Kidney capillary endothelial cell (primary cell): ENCODE measurements around the gene SLC25A39.
"Not testable (repeated sequence)": the region's sequence is repeated elsewhere in the genome, so short reads cannot be mapped to it uniquely, and the experiment has no call there.

Experiments
- DNase-seq: peaks from one replicate; pipeline ENCODE4 v3.0.0-alpha.2; 2018; ENCODE audit warnings: low spot score

SLC25A39 gene

DNA sequence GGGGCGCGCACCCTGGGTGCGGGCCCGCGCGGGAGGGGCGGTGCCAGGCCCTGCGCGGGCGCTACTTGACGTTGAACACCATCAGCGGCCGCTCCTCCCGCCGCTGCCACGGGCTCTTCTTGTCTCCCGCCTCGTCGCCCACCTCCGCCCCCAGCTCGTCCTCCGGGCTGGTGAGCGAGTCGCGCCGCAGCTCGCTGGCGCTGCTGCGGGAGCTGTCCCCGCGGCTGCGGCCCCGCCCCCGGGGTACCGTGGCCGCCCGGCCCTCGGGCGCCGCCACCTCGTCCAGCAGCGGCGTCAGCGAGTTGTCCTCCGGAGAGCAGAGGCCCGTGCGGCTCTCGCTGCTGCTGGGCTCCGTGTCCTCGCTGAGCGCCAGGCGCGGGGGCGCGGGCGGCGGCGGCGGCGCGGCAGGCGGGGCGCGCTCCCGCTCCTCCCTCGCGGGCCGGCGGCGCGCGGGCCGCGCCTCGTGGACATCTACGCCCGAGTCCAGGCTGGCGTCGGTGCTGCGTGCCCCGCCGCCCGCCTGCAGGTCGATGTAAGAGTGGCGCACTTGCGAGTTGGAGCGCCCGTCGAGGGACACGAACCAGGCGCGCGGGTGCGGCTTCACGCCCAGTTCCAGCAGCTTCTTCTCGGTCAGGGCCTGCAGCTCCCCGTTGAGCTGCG lies 29.2 kb upstream of the SLC25A39 start:
- no peak for DNase-seq

DNA sequence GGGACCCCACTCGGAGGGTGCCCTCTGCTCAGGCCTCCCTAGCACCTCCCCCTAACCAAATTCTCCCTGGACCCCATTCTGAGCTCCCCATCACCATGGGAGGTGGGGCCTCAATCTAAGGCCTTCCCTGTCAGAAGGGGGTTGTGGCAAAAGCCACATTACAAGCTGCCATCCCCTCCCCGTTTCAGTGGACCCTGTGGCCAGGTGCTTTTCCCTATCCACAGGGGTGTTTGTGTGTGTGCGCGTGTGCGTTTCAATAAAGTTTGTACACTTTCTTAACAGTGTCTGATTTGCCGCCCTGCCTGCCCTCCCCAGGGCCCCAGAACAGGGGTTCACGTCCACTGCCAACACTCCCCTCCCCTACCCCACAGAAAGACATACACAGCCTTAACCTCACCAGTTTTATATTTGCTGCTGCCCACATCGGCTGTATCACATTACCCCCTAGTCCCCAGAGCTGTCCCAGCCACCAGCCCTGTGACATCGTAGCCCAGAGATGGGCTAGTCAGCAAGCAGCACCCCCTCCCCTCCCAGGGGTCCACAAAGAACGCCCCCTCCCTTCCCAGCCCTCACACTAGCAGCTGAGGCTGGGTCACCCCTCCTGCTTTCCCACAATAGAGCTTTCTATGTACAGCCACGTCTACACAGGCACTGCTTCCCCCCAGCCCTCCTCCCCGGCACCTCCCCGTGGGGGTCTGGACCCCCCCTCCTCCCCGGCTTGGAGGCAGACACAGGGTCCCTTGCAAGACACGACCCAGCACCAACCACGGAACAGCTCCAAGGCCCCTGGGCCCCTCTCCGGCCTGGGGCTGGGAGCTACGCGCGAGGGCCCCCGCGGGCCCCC lies 28.4 kb upstream of the SLC25A39 start:
- no peak for DNase-seq

DNA sequence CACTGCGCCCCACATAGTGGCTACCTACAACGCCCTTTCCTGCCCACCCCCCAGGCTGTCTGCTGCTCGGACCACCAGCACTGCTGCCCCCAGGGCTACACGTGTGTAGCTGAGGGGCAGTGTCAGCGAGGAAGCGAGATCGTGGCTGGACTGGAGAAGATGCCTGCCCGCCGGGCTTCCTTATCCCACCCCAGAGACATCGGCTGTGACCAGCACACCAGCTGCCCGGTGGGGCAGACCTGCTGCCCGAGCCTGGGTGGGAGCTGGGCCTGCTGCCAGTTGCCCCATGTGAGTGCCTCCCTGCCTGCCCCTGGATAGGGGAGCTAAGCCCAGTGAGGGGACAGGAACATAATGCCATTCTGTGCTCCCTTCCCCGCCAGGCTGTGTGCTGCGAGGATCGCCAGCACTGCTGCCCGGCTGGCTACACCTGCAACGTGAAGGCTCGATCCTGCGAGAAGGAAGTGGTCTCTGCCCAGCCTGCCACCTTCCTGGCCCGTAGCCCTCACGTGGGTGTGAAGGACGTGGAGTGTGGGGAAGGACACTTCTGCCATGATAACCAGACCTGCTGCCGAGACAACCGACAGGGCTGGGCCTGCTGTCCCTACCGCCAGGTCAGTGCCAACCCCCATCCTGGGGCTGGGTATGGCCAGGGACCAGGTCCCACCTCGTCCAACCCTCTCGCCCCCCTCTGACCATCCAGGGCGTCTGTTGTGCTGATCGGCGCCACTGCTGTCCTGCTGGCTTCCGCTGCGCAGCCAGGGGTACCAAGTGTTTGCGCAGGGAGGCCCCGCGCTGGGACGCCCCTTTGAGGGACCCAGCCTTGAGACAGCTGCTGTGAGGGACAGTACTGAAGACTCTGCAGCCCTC lies 27.6 kb upstream of the SLC25A39 start:
- no peak for DNase-seq

DNA sequence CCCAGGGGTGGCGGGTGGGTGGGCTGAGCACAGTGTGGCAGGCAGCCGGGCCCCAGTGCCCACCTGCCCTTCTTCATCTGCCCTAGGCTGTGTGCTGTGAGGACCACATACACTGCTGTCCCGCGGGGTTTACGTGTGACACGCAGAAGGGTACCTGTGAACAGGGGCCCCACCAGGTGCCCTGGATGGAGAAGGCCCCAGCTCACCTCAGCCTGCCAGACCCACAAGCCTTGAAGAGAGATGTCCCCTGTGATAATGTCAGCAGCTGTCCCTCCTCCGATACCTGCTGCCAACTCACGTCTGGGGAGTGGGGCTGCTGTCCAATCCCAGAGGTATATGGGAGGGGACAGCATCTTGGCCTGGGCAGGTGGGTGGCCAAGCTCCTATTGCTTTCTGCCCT lies 26.8 kb upstream of the SLC25A39 start:
- DNase-seq: no peak

DNA sequence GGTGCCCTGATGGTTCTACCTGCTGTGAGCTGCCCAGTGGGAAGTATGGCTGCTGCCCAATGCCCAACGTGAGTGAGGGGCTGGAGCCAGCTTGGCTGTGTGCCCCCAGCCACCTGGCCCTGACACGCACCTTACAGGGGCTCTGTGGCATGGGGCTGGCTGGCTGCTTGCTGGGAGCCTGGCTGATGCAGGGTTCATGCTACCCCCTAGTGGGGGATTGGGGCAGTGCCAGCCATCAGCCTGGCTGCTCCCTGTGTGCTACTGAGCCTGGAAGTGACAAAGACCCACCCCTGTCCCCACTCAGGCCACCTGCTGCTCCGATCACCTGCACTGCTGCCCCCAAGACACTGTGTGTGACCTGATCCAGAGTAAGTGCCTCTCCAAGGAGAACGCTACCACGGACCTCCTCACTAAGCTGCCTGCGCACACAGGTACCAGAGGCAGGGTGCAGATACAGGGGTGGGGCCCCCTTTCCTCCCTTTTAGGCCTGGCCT lies 26.2 kb upstream of the SLC25A39 start:
- DNase-seq: peak; percentile 55

DNA sequence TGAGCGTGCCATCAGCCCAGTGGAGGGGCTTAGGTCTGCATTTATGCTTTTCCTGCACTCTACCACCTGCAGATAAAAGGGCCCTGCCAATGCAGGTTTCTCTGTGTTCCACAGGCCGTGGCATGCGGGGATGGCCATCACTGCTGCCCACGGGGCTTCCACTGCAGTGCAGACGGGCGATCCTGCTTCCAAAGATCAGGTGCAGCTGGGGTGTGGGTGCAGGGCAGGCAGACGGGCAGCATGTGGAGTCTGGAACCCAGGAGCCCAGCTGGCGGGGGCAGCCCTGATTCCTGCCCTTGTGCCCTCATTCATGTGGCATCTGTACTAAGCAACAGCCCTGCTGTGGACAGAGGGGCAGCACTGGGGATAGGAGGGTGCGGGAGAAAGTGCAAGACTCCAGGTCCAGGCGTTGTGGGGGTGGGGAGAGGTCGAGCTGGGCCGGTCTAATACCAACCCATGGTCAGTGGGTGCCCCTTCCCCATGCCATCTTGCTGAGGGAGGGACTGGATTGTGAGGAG lies 25.0 kb upstream of the SLC25A39 start:
- DNase-seq: no peak

DNA sequence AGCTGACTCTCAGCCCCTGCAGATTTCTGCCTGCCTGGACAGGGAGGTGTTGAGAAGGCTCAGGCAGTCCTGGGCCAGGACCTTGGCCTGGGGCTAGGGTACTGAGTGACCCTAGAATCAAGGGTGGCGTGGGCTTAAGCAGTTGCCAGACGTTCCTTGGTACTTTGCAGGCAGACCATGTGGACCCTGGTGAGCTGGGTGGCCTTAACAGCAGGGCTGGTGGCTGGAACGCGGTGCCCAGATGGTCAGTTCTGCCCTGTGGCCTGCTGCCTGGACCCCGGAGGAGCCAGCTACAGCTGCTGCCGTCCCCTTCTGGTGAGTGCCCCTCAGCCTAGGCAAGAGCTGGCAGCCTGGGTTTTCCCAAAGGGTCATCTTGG lies 24.4 kb upstream of the SLC25A39 start:
- DNase-seq: no peak

DNA sequence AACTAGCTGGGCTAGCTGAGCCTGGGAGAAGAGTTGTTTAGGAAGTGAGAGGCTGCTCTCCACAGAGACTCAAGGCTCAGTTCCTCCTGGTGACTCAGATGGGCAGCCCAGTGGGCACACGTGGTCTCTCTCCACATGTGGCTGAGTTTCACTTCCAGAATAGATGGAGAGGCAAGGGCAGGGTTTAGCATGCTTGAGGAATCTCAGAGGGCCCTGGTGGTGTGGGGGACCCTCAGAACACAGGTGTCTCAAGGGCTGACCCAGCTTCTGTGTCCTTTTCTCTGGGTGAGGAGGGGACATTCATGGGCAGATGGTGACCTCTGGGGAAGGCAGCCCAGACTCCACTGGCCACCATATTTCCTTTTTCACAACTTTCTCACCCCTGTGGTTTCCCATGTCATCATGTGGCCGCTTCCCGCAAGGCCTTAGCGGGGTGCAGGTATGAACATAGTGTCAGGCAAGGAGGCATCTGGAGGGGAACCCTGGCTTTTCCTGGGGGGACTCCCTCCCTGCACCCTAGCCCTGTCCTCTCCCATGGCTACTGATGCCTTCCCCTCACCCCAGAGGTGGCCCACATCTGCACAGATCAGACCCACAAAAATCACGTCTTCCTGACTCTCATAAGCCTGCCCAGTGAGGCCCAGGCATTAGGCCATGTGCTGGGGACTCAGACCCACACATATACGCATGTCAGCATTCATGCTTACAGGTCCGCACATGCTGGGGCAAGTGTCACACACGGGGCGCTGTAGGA lies 23.8 kb upstream of the SLC25A39 start:
- DNase-seq: no peak

DNA sequence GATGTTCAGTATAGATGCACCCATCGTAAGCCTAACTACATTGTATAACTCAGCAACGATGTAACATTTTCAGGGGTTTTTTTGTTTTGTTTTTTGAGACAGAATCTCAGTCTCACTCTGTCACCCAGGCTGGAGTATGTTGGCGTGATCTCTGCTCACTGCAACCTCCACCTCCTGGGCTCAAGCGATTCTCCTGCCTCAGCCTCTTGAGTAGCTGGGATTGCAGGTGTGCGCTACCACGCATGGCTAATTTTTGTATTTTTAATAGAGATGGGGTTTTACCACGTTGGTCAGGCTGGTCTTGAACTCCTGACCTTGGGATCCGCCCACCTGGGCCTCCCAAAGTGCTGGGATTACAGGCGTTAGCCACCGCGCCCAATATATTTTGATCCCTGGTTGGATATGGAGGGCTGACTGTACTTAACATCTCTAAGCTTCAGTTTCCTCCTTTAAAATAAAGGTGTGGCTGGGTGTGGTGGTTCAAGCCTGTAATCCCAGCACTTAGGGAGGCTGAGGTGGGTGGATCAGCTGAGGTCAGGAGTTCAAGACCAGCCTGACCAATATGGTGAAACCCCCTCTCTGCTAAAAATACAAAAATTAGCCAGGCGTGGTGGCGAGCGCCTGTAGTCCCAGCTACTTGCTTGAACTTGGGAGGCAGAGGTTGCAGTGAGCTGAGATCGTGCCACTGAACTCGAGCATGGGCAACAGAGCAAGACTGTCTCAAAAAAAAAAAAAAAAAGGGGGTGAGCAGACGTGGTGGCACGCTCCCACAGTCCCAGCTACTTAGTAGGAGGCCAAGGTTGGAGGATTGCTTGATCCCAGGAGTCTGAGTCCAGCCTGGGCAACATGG lies 22.8 kb upstream of the SLC25A39 start:
- DNase-seq: not testable (repeated sequence)

DNA sequence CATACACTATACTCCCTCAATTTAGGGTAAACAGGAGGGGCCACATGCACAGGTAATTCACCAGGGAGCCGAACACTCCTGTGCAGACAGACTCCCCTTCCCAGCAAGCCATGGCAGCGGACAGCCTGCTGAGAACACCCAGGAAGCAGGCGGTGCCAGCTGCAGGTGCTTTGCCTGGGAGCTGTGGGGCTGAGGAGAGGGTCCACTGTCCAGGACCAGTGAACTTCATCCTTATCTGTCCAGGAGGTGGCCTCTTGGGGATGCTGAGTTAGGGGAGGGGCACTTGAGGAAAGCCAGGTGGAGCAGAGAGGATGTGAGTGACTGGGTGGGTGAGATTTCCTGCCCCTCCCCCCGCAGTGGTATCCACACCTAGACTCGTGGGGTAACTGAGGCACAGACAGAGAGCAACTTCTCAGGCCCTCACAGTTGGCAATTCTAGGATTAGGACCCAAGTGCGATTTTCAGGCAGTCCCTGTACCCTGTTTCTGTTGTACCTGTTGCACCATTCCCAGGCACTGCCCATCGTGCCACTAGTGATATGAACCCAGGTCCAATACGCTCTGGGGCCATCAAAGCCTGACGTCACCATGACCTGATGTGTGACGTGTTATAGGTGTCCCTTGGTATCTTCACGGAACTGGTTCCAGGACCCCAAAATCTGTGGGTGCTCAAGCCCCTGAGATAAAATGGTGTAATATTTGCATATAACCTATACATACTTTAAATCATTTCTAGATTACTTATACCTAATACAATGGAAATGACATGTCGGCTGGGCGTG lies 21.6 kb upstream of the SLC25A39 start:
- no peak for DNase-seq

DNA sequence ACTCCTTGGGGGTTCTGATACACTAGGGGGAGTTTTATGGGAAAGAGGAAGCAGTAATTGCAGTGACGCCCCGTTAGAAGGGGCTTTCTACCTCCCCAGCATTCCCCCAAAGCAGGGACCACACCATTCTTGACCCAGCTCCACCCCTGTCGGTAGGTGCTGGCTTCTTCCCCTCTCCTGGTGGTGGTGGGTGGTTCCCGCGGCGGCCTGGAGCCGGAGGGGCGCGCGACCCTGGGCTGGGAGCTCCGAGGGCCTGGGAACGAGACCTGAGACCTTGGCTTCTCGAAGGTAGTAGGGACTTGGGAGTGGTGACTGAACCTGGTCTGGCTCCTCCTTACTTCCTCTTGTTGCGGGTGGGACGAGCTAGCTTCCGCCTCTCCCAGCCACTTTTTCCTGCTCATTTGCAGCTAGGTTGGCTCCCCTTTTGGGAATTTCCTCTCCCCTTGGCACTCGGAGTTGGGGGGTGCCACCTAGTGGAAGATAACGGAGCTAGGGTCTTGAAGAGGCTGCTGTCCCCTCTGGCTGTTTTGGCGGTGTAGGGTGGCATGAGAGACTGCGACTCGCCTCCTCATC lies 20.9 kb upstream of the SLC25A39 start:
- DNase-seq: peak; percentile 63

DNA sequence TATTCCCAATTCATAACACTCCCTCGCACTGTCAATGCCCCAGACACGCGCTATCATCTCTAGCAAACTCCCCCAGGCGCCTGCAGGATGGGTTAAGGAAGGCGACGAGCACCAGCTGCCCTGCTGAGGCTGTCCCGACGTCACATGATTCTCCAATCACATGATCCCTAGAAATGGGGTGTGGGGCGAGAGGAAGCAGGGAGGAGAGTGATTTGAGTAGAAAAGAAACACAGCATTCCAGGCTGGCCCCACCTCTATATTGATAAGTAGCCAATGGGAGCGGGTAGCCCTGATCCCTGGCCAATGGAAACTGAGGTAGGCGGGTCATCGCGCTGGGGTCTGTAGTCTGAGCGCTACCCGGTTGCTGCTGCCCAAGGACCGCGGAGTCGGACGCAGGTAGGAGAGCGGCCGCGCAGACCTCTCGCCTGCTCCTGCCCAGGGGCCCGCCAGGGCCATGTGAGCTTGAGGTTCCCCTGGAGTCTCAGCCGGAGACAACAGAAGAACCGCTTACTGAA lies 20.4 kb upstream of the SLC25A39 start, which contains the start of gene GRN:
Gene GRN (plus strand): TSS at position 364 of the 515 bp plus-strand sequence. CDS start 3,863 bp downstream, outside the sequence.
- DNase-seq: peak; percentile 94

DNA sequence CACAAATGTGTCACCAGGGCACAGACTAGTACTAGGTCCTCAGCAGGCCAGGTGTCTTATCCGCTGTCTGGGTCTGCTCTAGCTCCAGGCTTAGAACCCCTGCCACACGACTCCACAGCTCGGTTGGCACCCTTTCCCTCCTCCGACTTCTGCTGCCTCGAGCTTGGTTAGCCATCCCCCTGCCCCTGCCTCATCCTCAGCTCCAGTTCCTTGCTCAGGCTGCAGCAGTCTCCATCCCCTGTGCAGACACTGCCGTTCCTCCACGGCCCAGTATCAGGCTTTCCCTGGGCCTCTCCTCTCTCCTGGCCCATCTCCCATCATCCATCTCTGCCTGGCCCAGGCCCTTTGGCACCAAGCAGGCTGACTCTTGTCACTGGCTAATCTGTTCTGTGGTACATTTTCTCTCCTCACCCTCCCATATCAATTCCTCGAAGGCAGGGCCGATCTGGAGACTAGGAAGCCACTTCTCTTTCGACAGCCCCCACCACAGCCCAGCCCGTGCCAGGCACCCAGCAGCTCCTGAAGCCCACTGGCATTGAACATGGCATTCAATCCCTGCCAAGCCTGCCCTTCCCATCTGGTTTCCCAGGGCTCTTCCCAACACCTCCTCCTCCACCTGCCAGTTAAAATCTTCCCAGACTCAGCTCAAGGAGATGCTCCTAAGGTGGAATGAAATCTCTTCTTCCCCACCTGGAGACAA lies 19.0 kb upstream of the SLC25A39 start:
- DNase-seq: no peak

DNA sequence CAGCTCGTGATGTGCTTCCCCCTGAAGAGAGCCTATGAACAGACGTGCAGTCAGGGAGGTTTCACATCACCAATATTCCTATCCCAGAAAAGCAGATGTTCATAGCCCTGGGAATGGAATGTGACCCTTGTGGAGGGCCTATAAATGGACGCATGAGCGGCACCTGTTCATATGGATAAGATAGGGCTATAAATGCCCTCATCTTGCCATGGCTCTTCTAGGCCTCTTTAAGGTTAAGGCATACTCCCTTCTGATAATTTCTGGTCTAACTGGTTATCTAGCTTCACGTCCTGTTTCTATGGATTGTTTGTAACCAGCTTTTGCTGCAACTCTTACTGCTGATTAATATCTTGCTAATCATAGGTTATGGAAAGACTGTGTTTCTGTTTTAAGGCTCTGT lies 15.9 kb upstream of the SLC25A39 start:
- not testable (repeated sequence) for DNase-seq

DNA sequence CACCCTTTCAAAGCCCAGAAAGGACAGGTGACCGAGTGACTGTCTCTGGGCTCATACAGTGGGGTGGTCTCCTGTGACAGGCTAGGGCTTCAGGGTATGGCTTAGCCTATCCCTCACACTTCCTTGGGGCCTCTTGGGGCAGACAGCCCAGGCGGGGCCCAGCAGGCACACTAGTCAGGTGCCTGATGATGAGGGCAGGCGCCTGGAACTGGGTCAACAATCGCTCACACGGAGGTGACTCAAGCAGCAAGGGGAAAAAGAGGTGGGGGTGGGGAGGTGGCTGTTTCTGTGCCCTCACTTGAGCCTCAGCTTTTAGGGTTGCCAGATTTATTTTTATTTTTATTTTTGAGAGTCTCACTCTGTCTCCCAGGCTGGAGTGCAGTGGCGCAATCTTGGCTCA lies 14.1 kb upstream of the SLC25A39 start:
- DNase-seq: no peak

DNA sequence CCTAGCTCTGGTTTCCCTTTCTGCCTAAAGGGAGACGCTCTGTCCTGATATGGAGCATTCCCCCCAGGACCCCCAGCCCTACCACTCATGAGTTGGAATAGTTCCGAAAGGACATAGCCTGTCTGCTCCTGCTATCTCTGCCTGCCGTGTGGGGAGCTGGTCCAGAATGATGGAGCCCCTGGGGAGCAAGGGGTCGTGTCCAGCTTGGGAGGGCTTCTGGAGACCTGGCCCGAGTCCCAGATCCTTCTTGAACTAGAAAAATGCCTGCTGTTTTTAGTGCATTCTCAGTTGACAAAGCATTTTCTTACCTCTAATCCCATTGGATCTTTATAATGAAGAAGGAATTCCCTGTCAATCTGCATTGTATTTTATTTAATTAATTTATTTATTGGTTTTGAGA lies 11.3 kb upstream of the SLC25A39 start:
- DNase-seq: no peak

DNA sequence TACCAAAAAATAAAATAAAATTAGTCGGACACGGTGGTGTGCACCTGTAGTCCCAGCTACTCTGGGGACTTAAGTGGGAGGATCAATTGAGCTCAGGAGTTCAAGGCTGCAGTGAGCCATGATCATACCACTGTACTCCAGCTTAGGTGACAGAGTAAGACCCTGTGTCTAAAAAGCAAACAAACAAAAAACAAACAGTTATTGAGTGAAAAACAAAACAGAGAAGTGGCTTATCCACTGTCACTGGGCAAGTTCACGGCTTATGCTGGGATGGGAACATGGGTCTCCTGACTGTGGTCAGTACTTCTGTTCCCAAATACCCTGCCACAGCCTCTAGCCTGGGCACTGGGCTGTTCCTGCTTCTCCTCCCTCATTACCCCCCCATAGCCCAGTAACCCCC lies 10.9 kb upstream of the SLC25A39 start:
- no peak for DNase-seq

DNA sequence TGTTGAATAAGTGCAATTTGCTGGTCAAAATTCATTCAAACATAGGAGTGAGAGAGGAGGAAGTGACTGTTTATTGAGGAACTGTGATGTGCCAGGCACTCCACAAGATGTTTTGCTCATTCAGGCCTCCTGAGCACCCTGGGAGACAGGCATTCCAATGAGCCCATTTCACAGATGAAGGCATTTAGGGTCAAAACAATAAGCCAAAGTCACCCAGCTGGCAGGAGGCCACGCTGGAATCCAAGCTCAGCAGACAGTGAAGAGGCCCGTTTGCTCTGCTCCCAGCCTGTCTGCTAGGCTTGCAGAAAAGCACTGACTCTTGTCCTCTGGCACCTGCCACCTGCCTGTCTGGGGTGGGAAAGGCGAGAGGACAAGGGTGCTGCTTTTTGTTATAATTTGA lies 10.1 kb upstream of the SLC25A39 start:
- DNase-seq: no peak
